Chondrocyte (in vitro differentiated cells): Measurements from ENCODE around the gene AGBL1. TPM values are rescaled to one million over a fixed set of nuclear protein-coding genes. Genes with fewer than 3 reads are reported as not detected.

Experiments used
- DNase-seq: peaks from one replicate; pipeline ENCODE4 v3.0.0; 2021; ENCODE audit warnings: mixed read lengths, low spot score
- H3K27ac Mint-ChIP-seq: one replicate; pipeline ENCODE4 v1.8.0; 2021; ENCODE audit warnings: mild to moderate bottlenecking, moderate library complexity, mixed read lengths; ENCODE audit not compliant: unreplicated experiment
- H3K27me3 Mint-ChIP-seq: 2 replicates; pipeline ENCODE4 v1.8.0; 2021; ENCODE audit warnings: low read depth, mixed read lengths
- H3K36me3 Mint-ChIP-seq: 2 replicates; pipeline ENCODE4 v1.8.0; 2021; ENCODE audit warnings: low read depth, mixed read lengths
- H3K4me1 Mint-ChIP-seq: 2 replicates; pipeline ENCODE4 v1.8.0; 2021; ENCODE audit warnings: low read depth, mild to moderate bottlenecking, mixed read lengths
- H3K4me3 Mint-ChIP-seq: one replicate; pipeline ENCODE4 v1.8.0; 2021; ENCODE audit warnings: mild to moderate bottlenecking, moderate library complexity, mixed read lengths; ENCODE audit not compliant: unreplicated experiment
- H3K9me3 Mint-ChIP-seq: 2 replicates; pipeline ENCODE4 v1.8.0; 2021; ENCODE audit warnings: low read depth, mixed read lengths
- CTCF ChIP-seq: fragments of 200-600 bp; sonication (generic); IDR thresholded peaks from 2 replicates; pipeline ENCODE4 v1.5.0; 2021; ENCODE audit warnings: antibody characterized with exemption, mild to moderate bottlenecking, moderate library complexity
- total RNA-seq: library from RNA; stranded (reverse); gene quantifications from 3 replicates; pipeline ENCODE4 v1.2.1, GENCODE V29; 2021

AGBL1 gene
- total RNA-seq, 1 donor from 2014 or later: not detected

GRCh38 chr15:86311568-86312280, 232.1 kb downstream of the AGBL1 start:
- Mint-ChIP-seq H3K4me1 (no peaks in the 10 kb centered on the region), H3K9me3 (peaks cover 10% of the 10 kb centered on the region), H3K27ac (no peak overlapping the region), H3K36me3 (no peaks in the 10 kb centered on the region), H3K4me3 (no peak overlapping the region), H3K27me3 (no peaks in the 10 kb centered on the region)
- no peak for DNase-seq
- TF ChIP-seq CTCF: no peak

GRCh38 chr15:86312486-86312885, 232.8 kb downstream of the AGBL1 start:
- H3K4me1 Mint-ChIP-seq: no peaks in the 10 kb centered on the region
- H3K9me3 Mint-ChIP-seq: peaks cover 10% of the 10 kb centered on the region
- H3K27ac Mint-ChIP-seq: no peak overlapping the region
- no peak overlapping the region for H3K4me3 Mint-ChIP-seq
- H3K27me3 Mint-ChIP-seq: no peaks in the 10 kb centered on the region
- DNase-seq: no peak
- H3K36me3 Mint-ChIP-seq: no peaks in the 10 kb centered on the region
- no peak for TF ChIP-seq CTCF

- DNase-seq: no peak
- Mint-ChIP-seq H3K27me3 (no peaks in the 10 kb centered on the region), H3K4me3 (no peak overlapping the region), H3K4me1 (no peaks in the 10 kb centered on the region), H3K36me3 (no peaks in the 10 kb centered on the region), H3K9me3 (peaks cover 8% of the 10 kb centered on the region), H3K27ac (no peak overlapping the region)
- TF ChIP-seq CTCF: no peak
These were observed 236.5 kb downstream of the AGBL1 start for GRCh38 chr15:86316216-86316615.

GRCh38 chr15:86316726-86317383, 237.2 kb downstream of the AGBL1 start:
- Mint-ChIP-seq H3K4me1 (no peaks in the 10 kb centered on the region), H3K9me3 (peaks cover 8% of the 10 kb centered on the region), H3K36me3 (no peaks in the 10 kb centered on the region), H3K4me3 (no peak overlapping the region), H3K27ac (no peak overlapping the region), H3K27me3 (no peaks in the 10 kb centered on the region)
- no peak for TF ChIP-seq CTCF
- DNase-seq: no peak

- no peak for DNase-seq
- H3K9me3 Mint-ChIP-seq: peaks cover 8% of the 10 kb centered on the region
- no peaks in the 10 kb centered on the region for H3K27me3 Mint-ChIP-seq
- H3K36me3 Mint-ChIP-seq: no peaks in the 10 kb centered on the region
- no peak for TF ChIP-seq CTCF
- H3K4me1 Mint-ChIP-seq: no peaks in the 10 kb centered on the region
- no peak overlapping the region for H3K27ac Mint-ChIP-seq
- H3K4me3 Mint-ChIP-seq: no peak overlapping the region
These were observed 237.7 kb downstream of the AGBL1 start for GRCh38 chr15:86317384-86317740.
